Breast epithelium (tissue), 3 donors: ENCODE results near the gene NEDD4L.
"Not testable (repeated sequence)": the region's sequence is repeated elsewhere in the genome, so short reads cannot be mapped to it uniquely, and the experiment has no call there.

Source experiments
- CTCF ChIP-seq, 3 donors: fragments of 450-650 bp; IDR thresholded peaks; one replicate each; pipeline ENCODE4 v1.5.1; 2016 to 2017; ENCODE audit warnings: antibody characterized with exemption in 3 of 3, mild to moderate bottlenecking in 3 of 3, moderate library complexity in 3 of 3
- POLR2A ChIP-seq: fragments of 450-650 bp; IDR thresholded peaks from one replicate; pipeline ENCODE4 v1.6.1; 2016; ENCODE audit warnings: antibody characterized with exemption, mild to moderate bottlenecking, moderate library complexity
- POLR2AphosphoS5 ChIP-seq, 3 donors: sonication (generic); formaldehyde crosslinking; IDR thresholded peaks; one replicate each; pipeline ENCODE4 v1.6.1; 2017; ENCODE audit warnings: antibody characterized with exemption in 3 of 3

- not testable (repeated sequence) for TF ChIP-seq POLR2A; CTCF (IDR thresholded peaks at IDR 0.05); POLR2AphosphoS5 (IDR thresholded peaks at IDR 0.05)
Measured at GRCh38 chr18:58265489-58265888, 221.5 kb downstream of the NEDD4L start.
